Islet precursor cell (in vitro differentiated cells): Measurements from ENCODE around the gene LYRM1.

ENCODE experiments used
- DNase-seq: peaks from one replicate; pipeline ENCODE4 v3.0.0-alpha.2; 2018

The LYRM1 gene

DNA sequence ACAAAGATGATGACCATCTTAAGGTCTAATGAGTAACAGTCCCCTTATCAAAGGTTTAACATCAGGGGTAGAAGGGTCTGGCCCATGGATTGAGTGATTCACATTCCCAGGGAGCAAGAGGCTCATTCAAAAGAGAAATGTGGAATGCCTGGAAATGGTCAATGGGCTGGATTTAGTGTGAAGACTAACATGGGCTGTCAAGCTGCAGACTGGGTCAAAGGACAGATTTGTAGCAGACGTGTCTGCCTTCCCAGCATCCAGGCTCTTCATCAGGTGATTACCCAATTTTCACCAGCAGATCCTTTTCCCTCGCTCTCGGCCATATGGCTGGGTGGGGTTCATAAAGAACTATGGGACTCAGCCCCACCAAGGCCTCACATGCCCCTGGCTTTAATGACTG, 27.2 kb upstream of the LYRM1 start:
- DNase-seq, result peak; percentile 63

- DNase-seq, result no peak
Measured at GRCh38 chr16:20874088-20874581, 26.4 kb upstream of the LYRM1 start.

DNA sequence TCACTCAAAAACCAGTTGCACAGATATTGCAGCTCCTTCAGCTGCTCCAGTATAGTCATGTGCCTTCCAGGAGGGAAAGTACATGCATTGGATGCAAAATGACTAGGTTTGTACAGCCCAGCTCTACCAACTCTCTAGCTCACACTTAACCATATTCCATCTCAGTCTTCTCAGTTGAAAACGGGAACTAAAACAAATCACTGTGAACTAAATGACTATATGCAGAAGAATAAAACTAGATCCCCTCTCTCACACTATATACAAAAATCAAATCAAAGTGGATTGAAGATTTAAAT, 25.3 kb upstream of the LYRM1 start:
- no peak for DNase-seq

DNA sequence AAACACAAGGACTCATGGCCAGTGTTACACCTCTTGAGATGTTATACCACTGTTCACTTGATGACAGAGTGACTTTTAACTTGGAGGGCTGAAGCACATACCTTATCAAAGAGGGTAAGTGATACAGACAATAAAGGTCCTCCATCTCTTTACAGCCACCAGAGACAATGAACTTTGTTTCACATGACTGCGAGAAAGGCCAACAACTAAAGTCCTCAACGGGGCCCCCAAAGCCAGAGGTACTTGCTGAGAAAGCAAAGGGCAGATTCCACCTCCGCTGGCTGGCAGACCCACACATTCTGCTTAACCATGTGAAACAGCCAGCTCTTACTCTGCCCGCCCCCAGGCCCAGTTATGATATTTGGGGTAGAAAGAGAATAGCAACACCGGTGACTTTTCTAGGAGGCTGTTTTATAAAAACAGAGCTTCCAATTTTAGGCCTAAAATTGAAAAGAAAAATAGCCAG, 21.9 kb upstream of the LYRM1 start:
- no peak for DNase-seq

- no peak for DNase-seq
Measured at GRCh38 chr16:20879175-20880040, 21.2 kb upstream of the LYRM1 start.

GRCh38 chr16:20880867-20881502, 19.6 kb upstream of the LYRM1 start:
- no peak for DNase-seq

DNA sequence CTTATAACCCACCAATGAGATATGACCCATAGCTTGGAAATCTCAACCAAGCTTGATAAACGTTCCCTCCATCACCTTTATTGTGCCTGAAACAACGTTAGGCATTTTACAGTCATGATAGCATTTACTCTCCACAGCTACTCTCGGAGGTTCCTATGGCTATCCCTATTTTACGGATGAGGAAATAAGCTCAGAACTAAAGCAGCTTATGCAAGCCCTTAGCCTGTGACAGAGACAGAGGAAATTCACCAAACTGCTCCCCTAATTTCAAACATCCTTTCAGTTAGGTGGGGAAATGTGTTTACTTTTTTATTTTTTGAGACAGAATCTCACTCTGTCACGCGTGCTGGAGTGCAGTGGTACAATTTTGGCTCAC, 19.1 kb upstream of the LYRM1 start:
- no peak for DNase-seq

- DNase-seq, result no peak
Measured at GRCh38 chr16:20883554-20884239, 16.9 kb upstream of the LYRM1 start.

DNA sequence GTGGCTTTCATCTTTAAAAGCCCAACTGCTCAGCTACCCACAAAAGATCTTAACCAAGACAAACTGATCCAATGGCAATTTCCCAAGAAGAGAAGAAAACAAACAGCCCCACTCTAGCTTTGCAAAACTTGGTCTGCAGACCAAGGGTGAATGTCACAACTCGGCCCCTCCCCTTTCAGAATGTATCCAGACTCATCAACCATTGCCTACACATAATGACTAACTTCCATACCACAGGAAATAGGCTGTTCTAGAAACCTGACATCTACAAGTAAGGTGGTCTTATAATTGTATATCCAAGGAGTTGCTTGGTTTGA, 16.4 kb upstream of the LYRM1 start:
- no peak for DNase-seq

DNA sequence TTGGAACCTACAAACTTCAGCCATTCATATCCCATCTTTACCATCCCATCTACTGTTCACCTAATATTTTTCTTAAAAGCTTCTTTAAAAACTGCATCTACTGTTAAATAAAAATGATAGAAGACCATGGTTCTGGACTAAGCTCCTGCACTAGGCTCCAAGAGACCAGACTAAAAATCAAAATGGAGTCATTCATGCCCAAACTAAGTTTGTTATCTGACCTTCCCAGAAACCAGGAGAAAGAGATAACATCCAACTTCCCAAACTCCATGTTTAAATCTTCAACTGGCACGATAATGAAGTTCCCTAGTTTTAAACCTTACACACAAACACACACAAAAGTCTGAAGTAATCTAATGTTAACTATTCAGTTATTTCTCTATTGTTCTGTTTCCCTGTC, 14.3 kb upstream of the LYRM1 start:
- no peak for DNase-seq

DNA sequence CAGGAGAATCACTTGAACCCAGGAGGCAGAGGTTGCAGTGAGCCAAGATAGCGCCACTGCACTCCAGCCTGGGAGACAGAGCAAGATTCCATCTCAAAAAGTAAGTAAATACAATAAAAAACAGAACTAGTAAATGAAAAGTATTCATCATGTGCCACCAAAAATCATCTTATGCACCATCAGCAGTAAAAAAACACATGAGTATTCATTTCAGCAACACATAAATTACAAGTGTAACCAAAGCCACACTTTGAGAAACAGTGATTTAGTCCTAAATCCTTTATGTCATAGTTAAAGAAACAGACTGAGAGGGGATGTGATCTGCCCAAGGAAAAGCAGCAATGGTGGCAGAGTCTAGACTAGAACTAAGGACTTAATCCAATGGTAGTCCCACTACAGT, 13.4 kb upstream of the LYRM1 start:
- DNase-seq, result no peak

- no peak for DNase-seq
Measured at GRCh38 chr16:20889625-20890275, 10.8 kb upstream of the LYRM1 start.

DNA sequence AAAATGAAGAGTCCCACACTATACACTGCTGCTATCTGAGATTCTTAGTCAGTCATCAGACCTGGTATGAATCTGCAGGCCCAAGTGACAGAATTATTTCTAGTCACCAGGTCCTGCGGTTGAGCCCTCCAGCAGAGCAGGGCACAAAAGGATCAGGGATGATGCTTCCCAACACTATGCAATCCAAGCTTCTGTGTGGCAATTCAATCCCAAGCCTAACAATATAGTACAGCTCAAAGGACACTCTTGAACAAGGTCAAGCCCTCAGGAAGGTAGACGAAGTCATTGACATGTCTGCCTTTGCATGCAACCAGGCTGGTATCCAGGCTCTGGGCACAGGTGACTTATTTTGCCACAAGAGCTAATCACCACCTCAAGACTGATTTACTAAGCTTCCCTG, 6.2 kb upstream of the LYRM1 start:
- no peak for DNase-seq

- no peak for DNase-seq
Measured at GRCh38 chr16:20897253-20897897, 3.2 kb upstream of the LYRM1 start.

DNA sequence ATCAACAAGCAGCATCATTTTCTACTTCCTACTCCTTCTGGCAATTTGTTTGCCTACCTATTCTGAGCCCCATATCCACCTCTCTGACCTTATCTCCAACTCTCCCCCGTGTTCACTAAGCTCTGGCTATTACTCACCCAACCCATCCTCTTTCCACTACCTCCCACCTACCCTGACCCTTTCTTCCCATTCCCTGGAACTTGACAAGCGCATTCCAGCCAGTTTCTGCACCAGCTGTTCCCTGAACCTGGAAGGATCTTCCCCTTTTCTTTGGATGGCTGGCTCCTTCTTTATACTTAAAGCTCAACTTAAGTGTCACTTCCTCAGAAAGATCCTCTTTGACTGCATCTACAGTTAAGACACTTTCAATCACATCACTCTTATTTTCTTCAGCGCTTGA, 2.6 kb upstream of the LYRM1 start:
- DNase-seq, result peak; percentile 65

DNA sequence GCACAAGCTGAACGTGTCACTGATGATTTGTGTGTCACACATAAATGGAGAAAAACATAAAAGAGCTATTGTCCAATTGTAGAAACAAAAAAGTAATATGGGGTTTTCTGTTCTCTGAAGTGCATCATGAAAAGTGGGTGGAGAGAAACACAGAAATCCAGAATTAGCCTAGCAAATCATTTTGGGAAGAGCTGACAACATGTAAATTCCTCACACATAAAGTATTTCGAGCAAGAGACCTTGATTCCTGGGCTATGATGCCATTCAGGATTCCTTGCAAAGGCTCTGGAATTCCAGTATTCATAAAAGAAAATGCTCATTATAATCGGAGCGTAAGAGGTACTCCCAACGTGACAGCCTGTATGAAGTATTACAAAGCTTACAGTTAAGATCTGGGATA, 1.5 kb upstream of the LYRM1 start:
- DNase-seq, result no peak

GRCh38 chr16:20899477-20900298, 883 bp upstream of the LYRM1 start:
- DNase-seq, result no peak

DNA sequence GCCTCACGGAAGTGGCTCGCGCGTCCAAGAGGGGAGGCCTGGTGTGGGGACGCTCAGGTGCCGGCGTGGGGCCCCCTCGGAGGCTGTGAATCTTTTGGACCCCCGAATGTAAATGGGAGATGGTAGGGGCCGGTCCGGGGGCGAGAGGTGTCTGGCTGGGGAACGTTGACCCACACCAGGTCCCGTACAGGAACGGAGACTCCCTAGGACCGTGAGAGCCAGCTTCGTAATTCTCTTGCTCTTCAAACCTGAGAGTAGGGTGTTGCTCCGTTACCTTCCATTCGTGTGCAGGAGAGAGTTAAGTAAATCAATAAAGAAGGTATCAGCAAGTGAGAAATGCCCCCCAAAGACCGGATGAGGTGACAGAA, 481 bp downstream of the LYRM1 start:
- no peak for DNase-seq

DNA sequence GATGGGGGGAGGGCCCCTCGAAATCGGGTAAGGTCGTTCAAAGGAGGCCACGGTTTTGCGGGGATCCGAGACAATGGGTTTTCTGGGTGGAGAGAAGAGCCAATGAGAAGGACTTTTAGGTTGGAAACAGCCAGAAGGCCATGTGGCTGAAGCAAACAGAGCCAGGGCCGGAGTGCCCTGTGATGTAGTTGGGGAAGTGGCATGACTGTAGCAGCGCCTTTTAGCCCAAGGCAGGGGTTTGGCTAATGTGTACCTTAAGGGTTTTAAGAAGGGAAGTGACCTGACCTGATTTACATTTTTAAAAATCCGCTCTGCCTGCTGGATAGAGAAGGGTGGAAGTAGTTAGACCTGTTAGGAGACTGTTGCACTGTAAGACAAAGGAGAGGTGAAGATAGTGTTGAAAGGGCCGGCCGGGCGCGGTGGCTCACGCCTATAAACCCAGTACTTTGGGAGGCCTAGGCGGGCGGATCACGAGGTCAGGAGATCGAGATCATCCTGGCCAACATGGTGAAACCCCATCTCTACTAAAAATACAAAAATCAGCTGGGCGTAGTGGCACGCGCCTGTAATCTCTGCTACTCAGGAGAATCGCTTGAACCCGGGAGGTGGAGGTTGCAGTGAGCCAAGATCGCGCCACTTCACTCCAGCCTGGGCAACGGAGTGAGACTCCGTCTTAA, 1.0 kb downstream of the LYRM1 start:
- peak; percentile 90 for DNase-seq

DNA sequence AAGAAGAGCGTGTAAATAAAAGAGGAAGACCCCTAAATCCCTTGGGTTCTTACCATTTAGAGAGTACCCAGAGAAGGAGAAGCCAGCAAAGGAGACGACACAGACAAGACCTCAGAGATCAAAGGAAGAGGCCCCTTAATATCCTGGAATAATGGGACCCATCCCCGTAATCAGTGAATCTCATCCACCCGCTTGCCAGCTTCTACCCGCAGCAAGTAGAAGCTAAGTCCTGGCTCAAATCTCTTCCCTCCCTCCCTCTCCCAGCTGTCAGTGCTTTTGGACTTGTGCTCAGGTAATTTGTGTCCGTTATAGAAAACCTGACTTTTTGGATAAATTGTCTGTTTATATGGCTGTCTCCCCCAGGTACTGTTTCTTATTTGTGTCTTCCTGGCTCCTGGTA, 1.9 kb downstream of the LYRM1 start:
- DNase-seq, result no peak

DNA sequence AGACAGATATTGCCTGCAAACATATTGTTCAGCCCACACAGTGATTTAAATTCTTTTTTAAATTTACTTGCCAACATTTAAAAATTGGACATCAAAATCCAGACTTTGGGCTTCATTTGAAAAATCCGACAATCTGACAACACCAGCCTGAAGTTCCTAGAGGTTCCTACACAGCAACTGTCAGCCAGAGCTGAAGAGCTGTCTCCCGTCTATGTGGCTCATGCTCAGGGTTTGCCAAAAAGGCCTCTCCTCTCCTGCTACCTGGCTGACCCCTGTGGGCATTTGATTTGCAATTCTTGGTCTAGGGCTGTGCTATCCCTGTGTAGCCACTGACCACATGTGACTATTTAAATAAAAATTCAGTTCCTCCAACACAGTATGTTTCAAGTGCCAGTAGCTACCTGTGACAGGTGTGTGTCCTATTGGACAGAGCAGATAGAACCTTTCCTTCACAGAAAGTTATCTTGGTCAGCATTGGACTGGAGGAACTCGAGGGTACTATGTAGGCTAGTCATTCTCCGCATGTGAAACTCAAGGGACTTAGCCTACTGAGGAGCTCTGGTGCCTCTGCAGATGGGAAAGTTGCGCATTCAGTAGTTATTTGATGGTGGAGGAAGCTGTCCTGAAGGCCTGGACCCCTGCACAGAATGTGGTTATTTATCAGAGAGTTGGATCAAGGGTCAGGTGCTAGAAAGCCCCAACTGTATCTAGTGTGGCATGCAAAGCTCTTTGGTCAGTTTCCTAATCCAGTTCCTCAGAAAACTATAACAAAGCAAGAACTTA, 2.7 kb downstream of the LYRM1 start:
- DNase-seq, result no peak
